Osteoblast (primary cell): ENCODE data around the gene CACNA1I. TPM values are rescaled to one million over a fixed set of nuclear protein-coding genes. Genes with fewer than 3 reads are reported as not detected.
A peak's percentile ranks its signal among the peaks of the same experiment; 100 is the strongest.

Experiments
- DNase-seq: peaks from one replicate; pipeline ENCODE4 v3.0.0; 2011; ENCODE audit warnings: low spot score, mixed read lengths; ENCODE audit not compliant: insufficient read length; ENCODE audit errors: missing footprints
- H2AFZ ChIP-seq: 2 replicates; pipeline ENCODE4 v1.6.0; 2011; ENCODE audit warnings: mild to moderate bottlenecking, low read length
- H3K27ac ChIP-seq: 2 replicates; pipeline ENCODE4 v1.5.1; 2011; ENCODE audit warnings: mild to moderate bottlenecking, low read depth, low read length, moderate library complexity
- H3K27me3 ChIP-seq: 2 replicates; pipeline ENCODE4 v1.6.0; 2012; ENCODE audit warnings: mild to moderate bottlenecking, control low read depth, inconsistent platforms, low read length, moderate library complexity; ENCODE audit not compliant: insufficient read depth
- H3K36me3 ChIP-seq: 2 replicates; pipeline ENCODE4 v1.5.1; 2011; ENCODE audit warnings: mild to moderate bottlenecking, low read length, control low read depth, moderate library complexity; ENCODE audit not compliant: insufficient read depth
- H3K4me1 ChIP-seq: 2 replicates; pipeline ENCODE4 v1.5.1; 2011; ENCODE audit warnings: mild to moderate bottlenecking, low read length, control low read depth, moderate library complexity; ENCODE audit not compliant: insufficient read depth
- H3K4me2 ChIP-seq: 2 replicates; pipeline ENCODE4 v1.6.0; 2011; ENCODE audit warnings: mild to moderate bottlenecking, low read length; ENCODE audit not compliant: insufficient read depth
- H3K4me3 ChIP-seq: fragments of 200-600 bp; sonication (generic); 3 replicates; pipeline ENCODE4 v1.5.1; 2012; ENCODE audit warnings: mild to moderate bottlenecking, low read length, inconsistent platforms; ENCODE audit not compliant: insufficient read depth
- H3K79me2 ChIP-seq: 2 replicates; pipeline ENCODE4 v1.6.0; 2012; ENCODE audit warnings: mild to moderate bottlenecking, low read length, control low read depth, inconsistent platforms; ENCODE audit not compliant: insufficient read depth
- H3K9me3 ChIP-seq: 2 replicates; pipeline ENCODE4 v1.5.1; 2011; ENCODE audit warnings: low read depth, low read length, control low read depth
- H4K20me1 ChIP-seq: 2 replicates; pipeline ENCODE4 v1.6.0; 2012; ENCODE audit warnings: mild to moderate bottlenecking, low read length, control low read depth; ENCODE audit not compliant: insufficient read depth
- total RNA-seq: library from RNA; depleted of rRNA; stranded (reverse); fragments of >200 nt; gene quantifications from 2 replicates; pipeline ENCODE4 v1.2.3, GENCODE V29; 2012
- TF ChIP-seq, protein P1 (sequence below): IDR thresholded peaks from 2 replicates; pipeline ENCODE4 v1.5.1; 2011; ENCODE audit warnings: mild to moderate bottlenecking, low read depth, low read length, moderate library complexity; ENCODE audit errors: extremely low read depth

Gene CACNA1I
- total RNA-seq, 1 donor, result under 0.01 TPM

DNA sequence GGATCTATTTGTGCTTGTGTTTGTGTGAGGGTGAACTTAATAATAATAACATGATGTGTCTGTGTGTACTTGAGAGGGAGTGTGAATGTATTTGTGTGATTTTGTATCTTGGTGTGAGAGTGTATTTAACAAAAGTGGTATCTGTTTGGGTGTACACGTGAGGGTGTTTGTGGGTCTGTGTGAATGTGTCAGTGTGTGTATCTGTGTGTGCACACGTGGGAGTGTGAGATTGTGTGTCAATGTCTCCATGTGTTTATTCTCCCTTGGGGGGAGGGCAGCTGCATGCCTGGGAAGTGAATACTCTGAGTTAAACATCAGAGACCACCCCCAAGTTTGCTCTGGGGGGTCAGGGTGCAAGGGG, 23.0 kb upstream of the CACNA1I start:
- DNase-seq, result no peak
- H3K79me2 ChIP-seq, result no peaks in the 10 kb centered on the region
- no peak overlapping the region for H3K4me2 ChIP-seq
- H4K20me1 ChIP-seq, result peaks cover 9% of the 10 kb centered on the region
- H3K36me3 ChIP-seq, result no peaks in the 10 kb centered on the region
- H3K4me1 ChIP-seq, result no peaks in the 10 kb centered on the region
- no peak overlapping the region for H3K4me3 ChIP-seq
- H3K27ac ChIP-seq, result no peak overlapping the region
- no peak overlapping the region for H2AFZ ChIP-seq
- TF ChIP-seq, protein P1, sequence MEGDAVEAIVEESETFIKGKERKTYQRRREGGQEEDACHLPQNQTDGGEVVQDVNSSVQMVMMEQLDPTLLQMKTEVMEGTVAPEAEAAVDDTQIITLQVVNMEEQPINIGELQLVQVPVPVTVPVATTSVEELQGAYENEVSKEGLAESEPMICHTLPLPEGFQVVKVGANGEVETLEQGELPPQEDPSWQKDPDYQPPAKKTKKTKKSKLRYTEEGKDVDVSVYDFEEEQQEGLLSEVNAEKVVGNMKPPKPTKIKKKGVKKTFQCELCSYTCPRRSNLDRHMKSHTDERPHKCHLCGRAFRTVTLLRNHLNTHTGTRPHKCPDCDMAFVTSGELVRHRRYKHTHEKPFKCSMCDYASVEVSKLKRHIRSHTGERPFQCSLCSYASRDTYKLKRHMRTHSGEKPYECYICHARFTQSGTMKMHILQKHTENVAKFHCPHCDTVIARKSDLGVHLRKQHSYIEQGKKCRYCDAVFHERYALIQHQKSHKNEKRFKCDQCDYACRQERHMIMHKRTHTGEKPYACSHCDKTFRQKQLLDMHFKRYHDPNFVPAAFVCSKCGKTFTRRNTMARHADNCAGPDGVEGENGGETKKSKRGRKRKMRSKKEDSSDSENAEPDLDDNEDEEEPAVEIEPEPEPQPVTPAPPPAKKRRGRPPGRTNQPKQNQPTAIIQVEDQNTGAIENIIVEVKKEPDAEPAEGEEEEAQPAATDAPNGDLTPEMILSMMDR, result no peak
- H3K27me3 ChIP-seq, result peaks cover 10% of the 10 kb centered on the region
- H3K9me3 ChIP-seq, result no peaks in the 10 kb centered on the region

DNA sequence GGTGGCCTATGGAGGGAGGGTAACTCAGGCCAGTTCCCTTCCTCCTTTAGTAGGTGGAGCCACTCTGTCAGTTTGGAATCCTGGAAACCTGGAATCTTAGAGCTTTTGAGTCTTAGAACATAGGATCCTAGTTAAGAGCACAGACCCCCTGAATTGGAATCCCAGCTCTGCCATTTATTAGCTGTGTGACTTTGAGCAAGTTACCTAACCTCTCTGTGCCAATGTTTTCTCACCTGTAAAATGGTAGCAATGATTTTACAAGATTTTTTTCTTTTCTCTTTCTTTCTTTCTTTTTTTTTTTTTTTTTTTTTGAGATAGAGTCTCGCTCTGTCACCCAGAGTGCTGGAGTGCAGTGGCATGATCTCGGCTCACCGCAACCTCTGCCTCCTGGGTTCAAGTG, 17.1 kb upstream of the CACNA1I start:
- TF ChIP-seq, protein P1, result no peak
- Histone ChIP-seq H3K27me3 (peaks cover 32% of the 10 kb centered on the region), H3K9me3 (no peaks in the 10 kb centered on the region), H3K36me3 (no peaks in the 10 kb centered on the region), H3K27ac (no peak overlapping the region), H3K4me3 (no peak overlapping the region), H3K4me2 (no peak overlapping the region), H3K4me1 (no peaks in the 10 kb centered on the region), H2AFZ (no peak overlapping the region), H3K79me2 (no peaks in the 10 kb centered on the region), H4K20me1 (no peaks in the 10 kb centered on the region)
- DNase-seq, result no peak

DNA sequence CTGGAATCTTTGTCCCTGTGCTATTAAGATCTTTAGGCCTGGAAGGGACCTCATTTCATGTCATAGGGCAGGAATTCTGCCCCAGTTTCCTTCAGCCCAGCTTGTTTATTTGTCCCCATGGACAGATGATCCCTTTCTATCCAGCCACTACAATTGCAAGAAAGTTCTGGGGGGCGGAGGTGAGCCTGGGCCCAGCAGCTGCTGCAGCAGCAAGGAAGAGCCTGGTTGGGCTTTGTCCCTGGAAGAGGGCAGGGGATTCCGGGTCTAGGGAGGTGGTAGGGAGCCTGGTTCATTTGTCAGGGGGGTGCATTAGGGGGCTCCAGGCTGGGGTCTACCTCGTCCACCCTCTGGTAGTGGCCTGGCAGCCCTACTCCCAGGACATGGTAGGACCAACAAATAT, 16.4 kb upstream of the CACNA1I start:
- Histone ChIP-seq H3K79me2 (no peaks in the 10 kb centered on the region), H2AFZ (no peak overlapping the region), H3K27me3 (peaks cover 40% of the 10 kb centered on the region), H3K4me2 (no peak overlapping the region), H3K4me3 (no peak overlapping the region), H3K27ac (no peak overlapping the region), H3K9me3 (no peaks in the 10 kb centered on the region), H4K20me1 (no peaks in the 10 kb centered on the region), H3K36me3 (no peaks in the 10 kb centered on the region), H3K4me1 (no peaks in the 10 kb centered on the region)
- TF ChIP-seq, protein P1, result no peak
- DNase-seq, result no peak

DNA sequence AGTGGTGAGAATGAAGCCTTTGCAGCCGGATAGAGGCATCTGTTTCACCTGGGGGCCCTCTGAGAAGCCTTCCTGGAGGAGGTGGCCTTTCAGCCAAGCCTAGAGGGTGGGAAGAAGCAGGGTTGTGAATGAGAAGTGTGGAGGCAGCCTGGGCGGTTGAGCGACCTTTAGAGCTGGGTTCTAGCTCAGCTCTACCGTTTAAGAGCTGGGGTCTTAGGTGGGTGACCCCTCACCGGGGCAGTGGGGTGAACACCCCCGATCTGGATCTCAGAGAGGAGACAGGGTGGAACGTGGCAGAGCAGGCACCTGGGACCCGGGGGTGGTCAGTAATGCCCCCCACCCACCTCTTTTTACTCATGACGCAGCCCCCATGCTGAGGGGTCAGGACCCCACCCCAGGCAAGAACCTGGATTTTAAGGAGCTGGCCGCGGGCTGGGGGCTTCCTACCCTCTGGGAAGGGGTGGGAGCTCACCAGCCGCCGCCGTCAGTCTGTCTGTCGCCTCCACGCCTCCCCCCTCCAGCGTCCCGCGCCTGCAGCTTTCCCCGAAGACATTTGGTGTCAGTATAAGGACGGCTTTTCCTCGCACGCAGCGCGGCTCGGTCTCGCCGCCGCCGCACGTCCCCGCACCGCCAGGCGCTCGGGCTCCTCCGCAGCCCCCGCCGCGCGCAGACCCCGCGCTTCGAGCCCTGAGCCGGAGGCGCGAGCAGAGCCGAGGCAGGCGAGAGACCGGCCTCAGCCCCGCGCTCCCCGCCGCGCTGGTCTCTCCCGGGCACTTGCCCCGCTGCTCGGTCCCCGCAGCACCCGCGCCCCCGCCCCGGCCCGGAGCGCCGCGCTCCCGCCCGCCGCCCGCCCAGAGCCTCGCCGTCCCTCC, 13.3 kb upstream of the CACNA1I start:
- TF ChIP-seq, protein P1, result no peak
- Histone ChIP-seq H3K4me3 (no peak overlapping the region), H3K27ac (no peak overlapping the region), H3K36me3 (no peaks in the 10 kb centered on the region), H3K9me3 (no peaks in the 10 kb centered on the region), H3K4me1 (no peaks in the 10 kb centered on the region), H3K4me2 (no peak overlapping the region), H3K27me3 (peaks cover 39% of the 10 kb centered on the region), H3K79me2 (no peaks in the 10 kb centered on the region), H2AFZ (no peak overlapping the region), H4K20me1 (no peaks in the 10 kb centered on the region)
- peak; percentile 84 for DNase-seq
